Hematopoietic multipotent progenitor cell treated with erythropoietin and hydrocortisone succinate and interleukin-3 and kit ligand, for 15 days (in vitro differentiated cells): Measurements from ENCODE around the gene TBC1D10B.
A peak's percentile ranks its signal among the peaks of the same experiment; 100 is the strongest.

Experiments used
- DNase-seq: peaks from one replicate; pipeline ENCODE4 v3.0.0-alpha.2; 2015; ENCODE audit warnings: low spot score

Gene TBC1D10B

GRCh38 chr16:30372038-30372712 is 1.9 kb upstream of the TBC1D10B start:
- DNase-seq = peak; percentile 38

- DNase-seq = no peak
Observed at GRCh38 chr16:30371248-30371816, 1.0 kb upstream of the TBC1D10B start.

- no peak for DNase-seq
Observed at GRCh38 chr16:30369938-30370455, 297 bp downstream of the TBC1D10B start.

GRCh38 chr16:30369091-30369937 is 980 bp downstream of the TBC1D10B start:
- DNase-seq = peak; percentile 36

GRCh38 chr16:30368792-30369090 is 1.6 kb downstream of the TBC1D10B start:
- DNase-seq = no peak

GRCh38 chr16:30368122-30368791 is 2.0 kb downstream of the TBC1D10B start:
- DNase-seq = no peak

- no peak for DNase-seq
Observed at GRCh38 chr16:30367349-30368009, 2.8 kb downstream of the TBC1D10B start.

GRCh38 chr16:30366511-30366910 is 3.8 kb downstream of the TBC1D10B start:
- DNase-seq = no peak

- DNase-seq = no peak
Observed at GRCh38 chr16:30365200-30365599, 5.1 kb downstream of the TBC1D10B start.

GRCh38 chr16:30361180-30361579 is 9.1 kb downstream of the TBC1D10B start:
- DNase-seq = no peak

GRCh38 chr16:30359871-30360170 is 10.5 kb downstream of the TBC1D10B start:
- DNase-seq = no peak

- DNase-seq = no peak
Observed at GRCh38 chr16:30358990-30359870, 11.1 kb downstream of the TBC1D10B start.

- no peak for DNase-seq
Observed at GRCh38 chr16:30358577-30358936, 11.7 kb downstream of the TBC1D10B start.

- no peak for DNase-seq
Observed at GRCh38 chr16:30357715-30358576, 12.3 kb downstream of the TBC1D10B start.

- DNase-seq = no peak
Observed at GRCh38 chr16:30357085-30357714, 13.1 kb downstream of the TBC1D10B start.

- no peak for DNase-seq
Observed at GRCh38 chr16:30356401-30357084, 13.8 kb downstream of the TBC1D10B start.

- no peak for DNase-seq
Observed at GRCh38 chr16:30355954-30356308, 14.4 kb downstream of the TBC1D10B start.

- DNase-seq = peak; percentile 95
Observed at GRCh38 chr16:30355144-30355953, 14.9 kb downstream of the TBC1D10B start, which contains the start of gene CD2BP2. CD2BP2 (minus strand) TSS chr16:30355308; CDS start chr16:30354681, 627 bp downstream.
